ENCODE data around the gene NEK1. TPM values are rescaled to one million over a fixed set of nuclear protein-coding genes. Genes with fewer than 3 reads are reported as not detected.

Gene NEK1
- total RNA-seq, 4 donors from 2014 or later = 6.0 to 18.2 (median 7.1) TPM

GRCh38 chr4:169345316-169345721 is 267.1 kb downstream of the NEK1 start:
- H3K4me1 ChIP-seq = no peaks in the 10 kb centered on the region
- no peaks in the 10 kb centered on the region for H3K27me3 ChIP-seq
- no peak for TF ChIP-seq POLR2A (IDR thresholded peaks at IDR 0.05)
- no peak for TF ChIP-seq CTCF (IDR thresholded peaks at IDR 0.05)
- no peaks in the 10 kb centered on the region for H3K36me3 ChIP-seq
- H3K4me3 ChIP-seq = no peak overlapping the region
- H3K27ac ChIP-seq = no peak overlapping the region
- DNase-seq = no peak
- H3K9me3 ChIP-seq = no peaks in the 10 kb centered on the region

Other genes starting within 250 kb of the NEK1 start
- gene CLCN3, start 8.0 kb upstream of the NEK1 start, total RNA-seq = 10 to 100 TPM; 14.0 to 61.5 (median 44.7) TPM
- gene HPF1, start 145.4 kb upstream of the NEK1 start, total RNA-seq = 10 to 100 TPM in 2 of 4 donors, 1 to 10 TPM in 2; 7.1 to 55.3 (median 13.5) TPM